Lower lobe of right lung (tissue), 2 donors: ENCODE measurements around the gene DNAH11. TPM values are rescaled to one million over a fixed set of nuclear protein-coding genes. Genes with fewer than 3 reads are reported as not detected.

Experiments used
- ATAC-seq, 2 donors: fragments of 200-7000 bp; cut with Tn5 transposase; one replicate each; pipeline ENCODE4 v1.9.1; 2020 to 2022; ENCODE audit warnings: mild to moderate bottlenecking in 2 of 2, moderate library complexity in 2 of 2
- DNase-seq: peaks from one replicate; pipeline ENCODE4 v3.0.0-alpha.2; 2020
- H3K27ac ChIP-seq: fragments of 200-600 bp; one replicate; pipeline ENCODE4 v1.8.0; 2022
- H3K27me3 ChIP-seq: fragments of 200-600 bp; one replicate; pipeline ENCODE4 v1.8.0; 2022; ENCODE audit warnings: low read depth
- H3K36me3 ChIP-seq: fragments of 200-600 bp; one replicate; pipeline ENCODE4 v1.8.0; 2022; ENCODE audit warnings: mild to moderate bottlenecking
- H3K4me1 ChIP-seq: fragments of 200-600 bp; one replicate; pipeline ENCODE4 v1.8.0; 2022
- H3K4me3 ChIP-seq: fragments of 200-600 bp; one replicate; pipeline ENCODE4 v1.8.0; 2022; ENCODE audit warnings: mild to moderate bottlenecking
- H3K9me3 ChIP-seq: fragments of 200-600 bp; one replicate; pipeline ENCODE4 v1.8.0; 2022
- intact Hi-C: fragments of 100-400 bp; cut with DNase I; formaldehyde crosslinking; loops from one replicate; pipeline ENCODE4 v1.11.0; 2022
- total RNA-seq: library from RNA; stranded (reverse); fragmentation: NEBNext Ultra II Directional; extraction: Animal tissue kit (Norgen Biotek cat#: 25700); gene quantifications from one replicate; pipeline ENCODE4 v1.2.1, GENCODE V29; 2021
- TF ChIP-seq, protein P1 (sequence below): fragments of 200-600 bp; IDR thresholded peaks from one replicate; pipeline ENCODE4 v1.8.0; 2022; ENCODE audit warnings: antibody characterized with exemption, mild to moderate bottlenecking
- donor health status: DM: no; HTN: yes; CAD: no; lungs with severe emphysema.

The DNAH11 gene
- total RNA-seq, 1 donor from 2014 or later, result 8.9 TPM

DNA sequence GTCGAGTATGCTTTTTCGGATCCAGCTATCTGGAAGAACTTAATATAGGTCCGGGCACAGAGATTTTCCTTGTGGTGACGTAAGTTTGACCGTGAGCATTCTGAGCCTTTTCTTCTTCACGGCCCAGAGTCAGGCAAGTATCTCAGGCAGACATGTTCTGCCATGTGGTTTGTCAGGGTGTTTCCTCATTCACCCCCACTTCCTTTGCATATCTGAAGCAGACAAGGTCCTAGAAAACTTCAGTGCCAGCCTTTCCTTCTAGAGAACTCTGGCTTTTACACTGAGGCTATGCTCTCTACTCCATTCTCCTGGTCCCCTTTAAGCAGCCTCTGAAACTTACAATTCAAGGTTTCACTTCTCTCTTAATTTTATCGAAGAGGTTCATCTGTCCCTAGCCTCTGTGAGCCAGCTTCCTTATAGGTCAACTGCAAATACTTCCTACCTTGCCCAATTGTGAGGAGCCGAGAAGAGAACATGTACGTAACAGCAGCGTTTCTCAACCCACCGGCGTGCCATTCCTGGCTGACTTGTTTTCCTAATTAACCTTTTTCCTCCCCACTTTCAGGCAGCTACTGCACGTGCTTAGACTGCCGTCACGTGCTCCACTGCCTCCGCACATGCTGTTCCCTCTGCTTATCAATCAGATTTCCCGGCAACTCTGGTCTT lies 355.6 kb downstream of the DNAH11 start:
- ATAC-seq, result peak; percentile 59 to 70
- Histone ChIP-seq H3K27ac (peak overlapping the region; percentile 34), H3K4me1 (no peaks in the 10 kb centered on the region), H3K4me3 (no peak overlapping the region), H3K9me3 (no peaks in the 10 kb centered on the region), H3K36me3 (peaks cover 27% of the 10 kb centered on the region), H3K27me3 (no peaks in the 10 kb centered on the region)
- peak; percentile 54 for DNase-seq
- TF ChIP-seq, protein P1, sequence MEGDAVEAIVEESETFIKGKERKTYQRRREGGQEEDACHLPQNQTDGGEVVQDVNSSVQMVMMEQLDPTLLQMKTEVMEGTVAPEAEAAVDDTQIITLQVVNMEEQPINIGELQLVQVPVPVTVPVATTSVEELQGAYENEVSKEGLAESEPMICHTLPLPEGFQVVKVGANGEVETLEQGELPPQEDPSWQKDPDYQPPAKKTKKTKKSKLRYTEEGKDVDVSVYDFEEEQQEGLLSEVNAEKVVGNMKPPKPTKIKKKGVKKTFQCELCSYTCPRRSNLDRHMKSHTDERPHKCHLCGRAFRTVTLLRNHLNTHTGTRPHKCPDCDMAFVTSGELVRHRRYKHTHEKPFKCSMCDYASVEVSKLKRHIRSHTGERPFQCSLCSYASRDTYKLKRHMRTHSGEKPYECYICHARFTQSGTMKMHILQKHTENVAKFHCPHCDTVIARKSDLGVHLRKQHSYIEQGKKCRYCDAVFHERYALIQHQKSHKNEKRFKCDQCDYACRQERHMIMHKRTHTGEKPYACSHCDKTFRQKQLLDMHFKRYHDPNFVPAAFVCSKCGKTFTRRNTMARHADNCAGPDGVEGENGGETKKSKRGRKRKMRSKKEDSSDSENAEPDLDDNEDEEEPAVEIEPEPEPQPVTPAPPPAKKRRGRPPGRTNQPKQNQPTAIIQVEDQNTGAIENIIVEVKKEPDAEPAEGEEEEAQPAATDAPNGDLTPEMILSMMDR, result no peak
- intact Hi-C loops, result no loop called here

DNA sequence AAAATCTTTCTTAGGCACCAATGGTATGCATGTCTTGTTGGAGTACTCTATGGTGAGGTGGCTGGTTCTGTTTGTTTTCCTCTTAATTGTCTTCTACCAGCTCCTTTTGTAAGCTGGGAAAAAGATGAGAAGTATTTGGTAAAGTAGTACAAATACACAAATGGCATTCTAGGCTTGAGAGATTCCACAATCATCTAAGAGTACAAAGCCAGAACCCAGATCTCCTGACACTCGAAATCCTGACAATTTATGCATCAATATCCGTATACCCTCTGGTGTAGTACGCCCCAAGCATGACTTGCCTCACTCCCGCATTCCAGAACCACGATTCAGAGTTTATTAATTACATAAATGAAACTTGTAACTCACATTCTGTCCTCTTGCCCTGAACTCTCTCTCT lies 359.4 kb downstream of the DNAH11 start:
- intact Hi-C loops, result no loop called here
- peaks cover 66% of the 10 kb centered on the region for H3K36me3 ChIP-seq
- H3K4me1 ChIP-seq, result no peaks in the 10 kb centered on the region
- no peaks in the 10 kb centered on the region for H3K9me3 ChIP-seq
- DNase-seq (no peak), ATAC-seq (peak; percentile 5 to 40)
- TF ChIP-seq, protein P1, result no peak
- no peak overlapping the region for H3K4me3 ChIP-seq
- no peaks in the 10 kb centered on the region for H3K27me3 ChIP-seq
- H3K27ac ChIP-seq, result no peak overlapping the region

DNA sequence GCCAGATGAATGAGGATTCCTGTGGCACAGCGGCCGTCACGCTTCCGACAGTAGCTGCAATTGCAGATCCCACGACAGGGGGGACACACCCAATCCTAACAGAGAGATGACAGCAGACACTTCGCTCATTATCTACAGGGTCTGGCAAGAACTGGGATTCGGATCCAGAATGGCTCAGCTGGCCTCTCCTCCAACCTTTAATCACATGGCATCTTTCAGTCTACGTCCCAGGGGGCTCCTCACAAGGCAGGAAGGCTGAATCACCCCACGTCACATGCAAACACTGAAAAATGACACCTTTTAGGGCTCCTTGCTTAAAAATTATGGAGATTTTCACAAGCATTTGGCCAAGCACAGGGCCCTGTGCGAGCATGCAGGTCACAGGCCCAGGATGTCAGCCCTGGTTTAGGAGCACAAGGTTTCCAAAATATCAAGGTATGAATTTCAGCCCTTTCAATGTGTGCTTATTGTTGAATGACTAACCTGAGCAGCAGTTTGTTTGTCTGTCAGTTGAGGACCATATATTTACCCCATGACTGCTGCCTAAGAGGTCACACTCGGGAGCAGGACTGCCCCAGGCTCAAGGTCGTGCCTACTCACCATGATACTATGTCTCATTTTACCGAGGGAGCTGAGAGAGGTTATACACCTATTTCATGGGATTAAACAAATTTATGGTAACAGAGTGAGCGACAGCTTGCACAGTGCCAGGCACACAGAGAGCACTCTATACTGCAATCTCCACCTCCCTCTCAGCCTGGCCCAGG lies 360.4 kb downstream of the DNAH11 start:
- peaks cover 75% of the 10 kb centered on the region for H3K36me3 ChIP-seq

DNA sequence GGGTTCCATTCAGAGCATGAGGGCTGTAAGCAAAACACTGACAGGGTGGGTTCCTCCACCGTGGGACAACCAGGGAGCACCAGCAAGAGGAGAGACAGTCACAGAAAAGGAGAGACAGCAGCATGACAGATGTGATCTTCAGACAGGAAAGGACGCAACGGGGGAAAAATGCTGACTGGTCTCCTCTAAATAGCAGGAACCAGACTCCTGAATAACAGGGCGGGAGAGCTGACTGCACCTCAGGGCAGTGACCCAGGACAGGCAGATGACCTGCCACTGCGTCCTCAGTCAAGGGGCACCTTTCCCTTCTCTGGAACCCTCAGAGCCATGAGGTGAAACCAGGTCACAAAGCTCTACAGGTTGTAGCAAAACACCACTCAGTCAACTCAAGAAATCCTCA lies 365.9 kb downstream of the DNAH11 start:
- no peak for DNase-seq
- intact Hi-C loops, result no loop called here
- no peaks in the 10 kb centered on the region for H3K27me3 ChIP-seq
- no peak for ATAC-seq
- H3K27ac ChIP-seq, result no peak overlapping the region
- no peaks in the 10 kb centered on the region for H3K4me1 ChIP-seq
- peaks cover 47% of the 10 kb centered on the region for H3K36me3 ChIP-seq
- H3K4me3 ChIP-seq, result no peak overlapping the region
- TF ChIP-seq, protein P1, result no peak
- H3K9me3 ChIP-seq, result no peaks in the 10 kb centered on the region

More for the DNA sequence above, 360.4 kb downstream of the DNAH11 start:
- H3K27ac ChIP-seq, result no peak overlapping the region
- no peak overlapping the region for H3K4me3 ChIP-seq
- intact Hi-C loops, result no loop called here
- no peaks in the 10 kb centered on the region for H3K4me1 ChIP-seq
- ATAC-seq, result no peak
- TF ChIP-seq, protein P1, result no peak
- no peaks in the 10 kb centered on the region for H3K9me3 ChIP-seq
- DNase-seq, result no peak
- no peaks in the 10 kb centered on the region for H3K27me3 ChIP-seq

DNA sequence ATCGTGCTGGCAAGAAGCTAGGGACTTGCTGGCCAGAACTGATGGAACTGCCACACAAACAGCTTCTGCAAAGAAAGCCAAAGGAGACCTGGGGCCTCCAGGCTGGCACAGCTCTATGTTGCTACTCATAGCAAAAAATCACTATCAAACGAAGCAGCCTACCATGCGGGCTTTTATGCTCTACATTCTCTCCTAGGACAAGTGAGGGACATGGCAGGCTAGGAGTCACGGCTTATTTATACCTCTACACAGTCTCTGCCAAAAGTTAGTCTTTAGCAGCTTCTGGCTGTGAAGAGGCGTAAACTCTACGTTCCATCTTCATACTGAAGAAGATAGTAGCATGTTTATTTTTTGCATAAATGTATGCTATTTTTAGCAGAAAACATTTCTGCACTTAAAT lies 367.4 kb downstream of the DNAH11 start:
- TF ChIP-seq, protein P1, result no peak
- Histone ChIP-seq H3K27me3 (no peaks in the 10 kb centered on the region), H3K9me3 (no peaks in the 10 kb centered on the region), H3K27ac (no peak overlapping the region), H3K36me3 (peaks cover 32% of the 10 kb centered on the region), H3K4me1 (no peaks in the 10 kb centered on the region), H3K4me3 (no peak overlapping the region)
- DNase-seq, result no peak
- no peak for ATAC-seq
- intact Hi-C loops, result no loop called here
